Right lobe of liver (tissue), 4 donors: ENCODE measurements around the gene POLR3H.
A peak's percentile ranks its signal among the peaks of the same experiment; 100 is the strongest.

Experiments used
- CTCF ChIP-seq, 4 donors: fragments of 200-600 bp in 3 of 4; fragments of 450-650 bp in 1 of 4; IDR thresholded peaks; one replicate each; pipeline versions ENCODE4 v1.5.1 to v1.8.0; 2016 to 2022; ENCODE audit warnings: antibody characterized with exemption in 4 of 4, mild to moderate bottlenecking in 2 of 4
- POLR2A ChIP-seq: fragments of 450-650 bp; IDR thresholded peaks from one replicate; pipeline ENCODE4 v1.6.1; 2017; ENCODE audit warnings: antibody characterized with exemption, mild to moderate bottlenecking
- donor health status: DM: no; HTN: no; CAD: no.
- donor health status: DM: no; HTN: no; CAD: no.
- donor health status: DM: no; HTN: yes; CAD: no.

- TF ChIP-seq CTCF (IDR thresholded peaks at IDR 0.05) (peak in 3 of 4 donors; percentile 19 to 40 (median 20)), POLR2A (no peak)
These were observed 43.1 kb downstream of the POLR3H start for GRCh38 chr22:41501209-41501608.
